Left ventricle myocardium inferior (tissue), 1 donor: ENCODE data around the gene BDKRB1. TPM values are rescaled to one million over a fixed set of nuclear protein-coding genes. Genes with fewer than 3 reads are reported as not detected.

Experiments
- DNase-seq: peaks from one replicate; pipeline ENCODE4 v3.0.0-alpha.2; 2020
- H3K27ac ChIP-seq: fragments of 200-600 bp; replicated peaks from 2 replicates; pipeline ENCODE4 v1.8.0; 2021
- H3K27me3 ChIP-seq: fragments of 200-600 bp; 2 replicates; pipeline ENCODE4 v1.8.0; 2021; ENCODE audit warnings: low read depth
- H3K36me3 ChIP-seq: fragments of 200-600 bp; 2 replicates; pipeline ENCODE4 v1.8.0; 2021
- H3K4me1 ChIP-seq: fragments of 200-600 bp; 2 replicates; pipeline ENCODE4 v1.8.0; 2021
- H3K4me3 ChIP-seq: fragments of 200-600 bp; 2 replicates; pipeline ENCODE4 v1.8.0; 2021; ENCODE audit warnings: mild to moderate bottlenecking, moderate library complexity
- H3K9me3 ChIP-seq: fragments of 200-600 bp; replicated peaks from 2 replicates; pipeline ENCODE4 v1.8.0; 2021
- CTCF ChIP-seq: fragments of 200-600 bp; IDR thresholded peaks from 2 replicates; pipeline ENCODE4 v1.8.0; 2021; ENCODE audit warnings: antibody characterized with exemption, mild to moderate bottlenecking, borderline replicate concordance
- intact Hi-C: fragments of 100-400 bp; cut with micrococcal nuclease; formaldehyde crosslinking; loops from one replicate; pipeline ENCODE4 v1.11.0; 2022
- long read RNA-seq: library from polyadenylated mRNA; unstranded; transcript quantifications from one replicate; pipeline ENCODE4 v2.0.0, GENCODE V29; 2021
- total RNA-seq: library from RNA; stranded (reverse); fragmentation: NEBNext Ultra II Directional; extraction: Animal tissue kit (Norgen Biotek cat#: 25700); gene quantifications from one replicate; pipeline ENCODE4 v1.2.1, GENCODE V29; 2021
- donor health status: DM: no; HTN: yes; CAD: no; lungs with severe emphysema.

BDKRB1 gene
- not detected for total RNA-seq
- long read RNA-seq, result 0 reads

DNA sequence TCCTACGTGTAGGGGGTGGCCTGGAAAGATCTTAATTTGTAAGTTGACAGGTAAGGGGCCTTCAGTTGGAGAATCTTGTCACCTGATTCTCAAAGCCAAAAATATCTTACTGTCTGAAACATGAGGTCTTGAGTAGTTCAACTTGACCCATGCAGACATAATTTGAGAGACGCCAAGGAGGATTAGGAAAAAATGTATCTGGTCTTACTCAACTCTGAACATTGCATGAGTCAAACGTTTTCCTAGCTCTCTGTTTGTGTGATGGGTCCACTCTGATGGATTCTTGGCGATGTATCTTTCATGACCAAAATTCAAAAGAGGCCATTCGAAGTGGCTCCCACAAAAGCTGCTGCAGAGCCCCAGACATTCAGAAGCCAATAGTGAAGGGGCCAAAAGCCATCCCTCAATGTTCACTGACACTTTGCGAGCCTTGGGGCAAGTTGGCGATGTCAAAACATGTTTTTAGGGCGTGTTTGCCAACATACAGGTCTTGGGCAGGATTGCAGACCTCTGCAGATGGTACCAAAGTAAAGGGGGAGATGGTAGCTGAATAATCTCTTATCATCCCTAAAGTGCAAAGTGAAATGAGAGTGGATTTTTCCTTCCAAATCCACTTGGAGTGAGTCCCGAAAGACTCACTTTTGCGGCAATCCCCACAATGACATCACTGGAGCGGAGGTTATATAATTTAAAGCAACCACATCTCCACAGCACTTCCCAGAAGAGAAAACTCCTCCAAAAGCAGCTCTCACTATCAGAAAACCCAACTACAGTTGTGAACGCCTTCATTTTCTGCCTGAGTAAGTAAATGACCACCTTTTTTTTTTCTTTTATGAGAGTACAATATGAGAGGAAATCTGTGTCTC, at the start of gene BDKRB1:
Gene BDKRB1 (plus strand): TSS at position 710 of the 866 bp plus-strand sequence. CDS start 7,473 bp downstream, outside the sequence.
- intact Hi-C loops, result no loop called here
- Histone ChIP-seq H3K27ac (no peak within 1 kb of the TSS), H3K27me3 (peaks cover 56% of the 10 kb centered on the region), H3K36me3 (no peaks in the 10 kb centered on the region), H3K9me3 (peaks cover 15% of the 10 kb centered on the region), H3K4me1 (no peaks in the 10 kb centered on the region), H3K4me3 (no peak within 1 kb of the TSS)
- no peak for TF ChIP-seq CTCF
- no peak for DNase-seq

DNA sequence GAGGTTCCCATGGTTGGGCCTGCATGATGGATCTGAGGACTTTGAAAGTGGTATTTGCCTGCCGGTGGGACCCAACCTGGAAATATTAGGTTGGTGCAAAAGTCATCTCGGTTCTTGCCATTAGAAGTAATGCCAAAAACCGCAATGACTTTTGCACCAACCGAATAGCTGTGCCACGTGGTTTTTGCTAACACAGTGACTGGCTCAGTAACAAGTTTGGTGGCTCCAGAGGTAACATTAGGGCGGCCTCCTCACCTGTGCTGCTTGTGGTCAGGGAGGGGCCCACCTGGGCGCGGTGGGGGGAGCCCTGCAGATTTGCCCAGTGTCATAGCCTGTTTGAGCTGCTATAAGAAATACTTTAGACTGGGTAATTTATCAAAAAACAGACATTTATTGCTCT, 49.5 kb upstream of the BDKRB1 start:
- peaks cover 5% of the 10 kb centered on the region for H3K9me3 ChIP-seq
- peaks cover 15% of the 10 kb centered on the region for H3K4me1 ChIP-seq
- no peak for TF ChIP-seq CTCF
- no peaks in the 10 kb centered on the region for H3K36me3 ChIP-seq
- intact Hi-C loops, result no loop called here
- no peak overlapping the region for H3K27ac ChIP-seq
- no peak overlapping the region for H3K4me3 ChIP-seq
- peaks cover 82% of the 10 kb centered on the region for H3K27me3 ChIP-seq
- no peak for DNase-seq

DNA sequence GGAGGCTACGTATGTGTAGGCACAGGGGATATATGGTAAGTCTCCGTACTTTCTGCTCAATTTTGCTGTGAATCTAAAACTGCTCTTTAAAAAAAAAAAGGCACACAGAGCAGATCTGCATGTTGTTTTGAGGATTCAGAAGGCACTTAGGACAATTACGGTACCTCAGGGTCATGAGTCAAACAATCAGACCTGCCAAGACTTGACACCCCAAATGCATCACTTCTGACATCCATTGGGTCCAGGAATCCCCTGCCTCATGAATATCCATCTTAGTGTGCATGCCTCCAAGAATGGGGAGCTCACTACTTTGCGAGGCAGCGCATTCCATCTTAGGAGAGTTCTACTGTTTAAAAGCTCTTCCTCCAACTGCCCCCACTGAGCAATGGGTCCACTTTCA, 48.3 kb upstream of the BDKRB1 start:
- peaks cover 80% of the 10 kb centered on the region for H3K27me3 ChIP-seq
- no peak for TF ChIP-seq CTCF

DNA sequence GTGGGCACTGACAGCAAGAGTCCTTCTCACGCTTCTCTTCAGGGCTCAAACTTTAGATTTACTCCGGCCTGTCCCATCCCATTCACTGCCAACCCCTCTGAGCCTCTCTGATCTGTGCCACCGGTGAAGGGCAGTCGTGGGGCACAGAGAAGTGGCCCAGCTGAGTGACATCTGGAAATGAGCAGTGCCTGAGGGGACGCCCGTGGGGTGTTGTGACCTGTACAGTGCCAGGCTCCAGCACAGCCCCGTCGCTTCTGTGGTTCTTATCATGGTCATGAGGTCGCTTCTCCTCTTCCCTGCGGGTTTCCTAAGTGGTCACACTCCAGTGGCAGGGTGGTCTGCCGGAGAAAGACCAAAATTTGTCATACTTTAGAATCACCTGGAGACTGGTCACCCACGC, 47.3 kb upstream of the BDKRB1 start:
- DNase-seq, result no peak
- Histone ChIP-seq H3K4me1 (peaks cover 14% of the 10 kb centered on the region), H3K4me3 (no peak overlapping the region), H3K36me3 (no peaks in the 10 kb centered on the region), H3K27ac (no peak overlapping the region), H3K27me3 (peaks cover 77% of the 10 kb centered on the region), H3K9me3 (peaks cover 20% of the 10 kb centered on the region)
- no peak for TF ChIP-seq CTCF
- intact Hi-C loops, result no loop called here

More for the DNA sequence above, 48.3 kb upstream of the BDKRB1 start:
- H3K4me3 ChIP-seq, result no peak overlapping the region
- no peak overlapping the region for H3K27ac ChIP-seq
- peaks cover 15% of the 10 kb centered on the region for H3K4me1 ChIP-seq
- intact Hi-C loops, result no loop called here
- H3K36me3 ChIP-seq, result no peaks in the 10 kb centered on the region
- peaks cover 17% of the 10 kb centered on the region for H3K9me3 ChIP-seq
- no peak for DNase-seq

DNA sequence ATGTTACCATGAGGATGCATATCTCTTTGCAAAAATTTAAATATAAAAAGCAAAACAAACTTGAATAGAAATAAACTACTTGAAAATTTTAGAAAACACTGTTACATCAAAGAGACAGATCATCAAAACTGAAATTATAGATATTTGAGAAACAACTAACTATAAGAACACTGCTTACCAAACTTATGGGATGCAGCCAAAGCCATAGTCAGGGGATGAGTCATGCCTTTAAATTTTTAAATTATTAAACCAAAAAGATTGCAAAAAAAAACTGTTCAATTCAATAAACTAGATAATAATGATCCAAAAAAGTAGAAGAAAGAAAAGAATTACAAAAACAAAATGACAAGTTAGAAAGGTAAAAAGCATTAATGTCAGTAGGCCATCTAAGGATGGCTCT, 43.9 kb upstream of the BDKRB1 start:
- H3K27ac ChIP-seq, result no peak overlapping the region
- H3K4me3 ChIP-seq, result no peak overlapping the region
- no peak for DNase-seq
- no peak for TF ChIP-seq CTCF
- intact Hi-C loops, result no loop called here
- peaks cover 54% of the 10 kb centered on the region for H3K27me3 ChIP-seq
- H3K4me1 ChIP-seq, result no peaks in the 10 kb centered on the region
- peaks cover 20% of the 10 kb centered on the region for H3K9me3 ChIP-seq
- H3K36me3 ChIP-seq, result no peaks in the 10 kb centered on the region
